Loucy (cell line): ENCODE data around the gene PCBD2.

Source experiments
- H2AFZ ChIP-seq: fragments of 200-600 bp; sonication (generic); 2 replicates; pipeline ENCODE4 v1.6.0; 2016; ENCODE audit warnings: antibody characterized with exemption, mild to moderate bottlenecking, low read length, moderate library complexity
- H3F3A ChIP-seq: fragments of 200-600 bp; 2 replicates; pipeline ENCODE4 v1.6.0; 2016; ENCODE audit warnings: antibody characterized with exemption, low read depth, mild to moderate bottlenecking
- H3K27me3 ChIP-seq: fragments of 200-600 bp; sonication (generic); 2 replicates; pipeline ENCODE4 v1.6.1; 2014; ENCODE audit warnings: low read length, mild to moderate bottlenecking; ENCODE audit not compliant: insufficient read depth, poor library complexity, severe bottlenecking
- H3K36me3 ChIP-seq: fragments of 200-600 bp; sonication (generic); 2 replicates; pipeline ENCODE4 v1.6.1; 2016; ENCODE audit warnings: low read length; ENCODE audit not compliant: insufficient read depth
- H3K4me1 ChIP-seq: fragments of 200-600 bp; sonication (generic); 2 replicates; pipeline ENCODE4 v1.5.1; 2014; ENCODE audit warnings: low read length, mild to moderate bottlenecking; ENCODE audit not compliant: insufficient read depth, poor library complexity, severe bottlenecking
- H3K4me2 ChIP-seq: fragments of 200-600 bp; sonication (generic); 2 replicates; pipeline ENCODE4 v1.6.0; 2014; ENCODE audit warnings: antibody characterized with exemption, low read length, low read depth, mild to moderate bottlenecking; ENCODE audit not compliant: poor library complexity, severe bottlenecking
- H3K4me3 ChIP-seq: fragments of 200-600 bp; sonication (generic); 2 replicates; pipeline ENCODE4 v1.5.1; 2014; ENCODE audit warnings: low read length, mild to moderate bottlenecking, mixed read lengths; ENCODE audit not compliant: poor library complexity, severe bottlenecking
- H3K79me2 ChIP-seq: fragments of 200-600 bp; sonication (generic); 2 replicates; pipeline ENCODE4 v1.6.1; 2014; ENCODE audit warnings: low read length; ENCODE audit not compliant: insufficient read depth
- H3K9ac ChIP-seq: fragments of 200-600 bp; sonication (generic); 2 replicates; pipeline ENCODE4 v1.6.0; 2014; ENCODE audit warnings: mild to moderate bottlenecking, low read depth, low read length, moderate library complexity; ENCODE audit not compliant: poor library complexity, severe bottlenecking
- H3K9me2 ChIP-seq: fragments of 200-600 bp; sonication (generic); replicated peaks from 2 replicates; pipeline ENCODE4 v1.6.1; 2016; ENCODE audit warnings: low read depth, low read length, mixed read lengths
- H3K9me3 ChIP-seq: fragments of 200-600 bp; sonication (generic); 2 replicates; pipeline ENCODE4 v1.6.1; 2014; ENCODE audit warnings: mild to moderate bottlenecking, antibody characterized with exemption, low read length, low read depth; ENCODE audit not compliant: insufficient read depth
- H4K20me1 ChIP-seq: fragments of 200-600 bp; sonication (generic); 2 replicates; pipeline ENCODE4 v1.6.0; 2014; ENCODE audit warnings: antibody characterized with exemption, low read length, mild to moderate bottlenecking; ENCODE audit not compliant: insufficient read depth, poor library complexity, severe bottlenecking
- CTCF ChIP-seq: fragments of 200-600 bp; sonication (generic); conservative IDR thresholded peaks from 2 replicates; pipeline ENCODE4 v1.5.1; 2014; ENCODE audit warnings: mild to moderate bottlenecking, antibody characterized with exemption, low read length
- EZH2phosphoT487 ChIP-seq: fragments of 200-600 bp; IDR thresholded peaks from 2 replicates; pipeline ENCODE4 v1.6.1; 2018; ENCODE audit warnings: antibody characterized with exemption, mild to moderate bottlenecking, moderate library complexity, borderline replicate concordance

The PCBD2 gene

GRCh38 chr5:134911285-134912206, 6.6 kb downstream of the PCBD2 start:
- Histone ChIP-seq H3K9ac (no peak overlapping the region), H3K9me3 (no peaks in the 10 kb centered on the region), H3K4me3 (no peak overlapping the region), H3K9me2 (no peaks in the 10 kb centered on the region), H3K36me3 (no peaks in the 10 kb centered on the region), H3F3A (no peaks in the 10 kb centered on the region), H2AFZ (no peak overlapping the region), H3K4me2 (no peak overlapping the region), H3K27me3 (no peaks in the 10 kb centered on the region), H3K79me2 (peaks cover 8% of the 10 kb centered on the region; the same call in 1 of the 2 replicates), H3K4me1 (peaks cover 2% of the 10 kb centered on the region), H4K20me1 (no peaks in the 10 kb centered on the region)
- TF ChIP-seq EZH2phosphoT487 (no peak), CTCF (no peak)

GRCh38 chr5:134913254-134913653, 8.3 kb downstream of the PCBD2 start:
- TF ChIP-seq CTCF (no peak), EZH2phosphoT487 (no peak)
- Histone ChIP-seq H3K9ac (no peak overlapping the region), H3K27me3 (no peaks in the 10 kb centered on the region), H3K4me3 (no peak overlapping the region), H4K20me1 (no peaks in the 10 kb centered on the region), H3K4me2 (no peak overlapping the region), H3F3A (no peaks in the 10 kb centered on the region), H3K9me2 (no peaks in the 10 kb centered on the region), H2AFZ (no peak overlapping the region), H3K36me3 (no peaks in the 10 kb centered on the region), H3K9me3 (no peaks in the 10 kb centered on the region), H3K4me1 (no peaks in the 10 kb centered on the region), H3K79me2 (no peaks in the 10 kb centered on the region)

- Histone ChIP-seq H3K36me3 (no peaks in the 10 kb centered on the region), H3F3A (no peaks in the 10 kb centered on the region), H2AFZ (no peak overlapping the region), H3K79me2 (no peaks in the 10 kb centered on the region), H3K9ac (no peak overlapping the region), H3K9me3 (no peaks in the 10 kb centered on the region), H3K4me3 (no peak overlapping the region), H3K4me1 (no peaks in the 10 kb centered on the region), H3K4me2 (no peak overlapping the region), H3K9me2 (no peaks in the 10 kb centered on the region), H4K20me1 (no peaks in the 10 kb centered on the region), H3K27me3 (no peaks in the 10 kb centered on the region)
- TF ChIP-seq CTCF (no peak), EZH2phosphoT487 (no peak)
These were observed 8.9 kb downstream of the PCBD2 start for GRCh38 chr5:134913795-134914194.
